GM03348 (cell line): Measurements from ENCODE around the gene TIAM1.

Experiments
- DNase-seq: peaks from one replicate; pipeline ENCODE4 v3.0.0; 2012; ENCODE audit warnings: low spot score

TIAM1 gene, protein sequence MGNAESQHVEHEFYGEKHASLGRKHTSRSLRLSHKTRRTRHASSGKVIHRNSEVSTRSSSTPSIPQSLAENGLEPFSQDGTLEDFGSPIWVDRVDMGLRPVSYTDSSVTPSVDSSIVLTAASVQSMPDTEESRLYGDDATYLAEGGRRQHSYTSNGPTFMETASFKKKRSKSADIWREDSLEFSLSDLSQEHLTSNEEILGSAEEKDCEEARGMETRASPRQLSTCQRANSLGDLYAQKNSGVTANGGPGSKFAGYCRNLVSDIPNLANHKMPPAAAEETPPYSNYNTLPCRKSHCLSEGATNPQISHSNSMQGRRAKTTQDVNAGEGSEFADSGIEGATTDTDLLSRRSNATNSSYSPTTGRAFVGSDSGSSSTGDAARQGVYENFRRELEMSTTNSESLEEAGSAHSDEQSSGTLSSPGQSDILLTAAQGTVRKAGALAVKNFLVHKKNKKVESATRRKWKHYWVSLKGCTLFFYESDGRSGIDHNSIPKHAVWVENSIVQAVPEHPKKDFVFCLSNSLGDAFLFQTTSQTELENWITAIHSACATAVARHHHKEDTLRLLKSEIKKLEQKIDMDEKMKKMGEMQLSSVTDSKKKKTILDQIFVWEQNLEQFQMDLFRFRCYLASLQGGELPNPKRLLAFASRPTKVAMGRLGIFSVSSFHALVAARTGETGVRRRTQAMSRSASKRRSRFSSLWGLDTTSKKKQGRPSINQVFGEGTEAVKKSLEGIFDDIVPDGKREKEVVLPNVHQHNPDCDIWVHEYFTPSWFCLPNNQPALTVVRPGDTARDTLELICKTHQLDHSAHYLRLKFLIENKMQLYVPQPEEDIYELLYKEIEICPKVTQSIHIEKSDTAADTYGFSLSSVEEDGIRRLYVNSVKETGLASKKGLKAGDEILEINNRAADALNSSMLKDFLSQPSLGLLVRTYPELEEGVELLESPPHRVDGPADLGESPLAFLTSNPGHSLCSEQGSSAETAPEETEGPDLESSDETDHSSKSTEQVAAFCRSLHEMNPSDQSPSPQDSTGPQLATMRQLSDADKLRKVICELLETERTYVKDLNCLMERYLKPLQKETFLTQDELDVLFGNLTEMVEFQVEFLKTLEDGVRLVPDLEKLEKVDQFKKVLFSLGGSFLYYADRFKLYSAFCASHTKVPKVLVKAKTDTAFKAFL (N-terminal part only)

DNA sequence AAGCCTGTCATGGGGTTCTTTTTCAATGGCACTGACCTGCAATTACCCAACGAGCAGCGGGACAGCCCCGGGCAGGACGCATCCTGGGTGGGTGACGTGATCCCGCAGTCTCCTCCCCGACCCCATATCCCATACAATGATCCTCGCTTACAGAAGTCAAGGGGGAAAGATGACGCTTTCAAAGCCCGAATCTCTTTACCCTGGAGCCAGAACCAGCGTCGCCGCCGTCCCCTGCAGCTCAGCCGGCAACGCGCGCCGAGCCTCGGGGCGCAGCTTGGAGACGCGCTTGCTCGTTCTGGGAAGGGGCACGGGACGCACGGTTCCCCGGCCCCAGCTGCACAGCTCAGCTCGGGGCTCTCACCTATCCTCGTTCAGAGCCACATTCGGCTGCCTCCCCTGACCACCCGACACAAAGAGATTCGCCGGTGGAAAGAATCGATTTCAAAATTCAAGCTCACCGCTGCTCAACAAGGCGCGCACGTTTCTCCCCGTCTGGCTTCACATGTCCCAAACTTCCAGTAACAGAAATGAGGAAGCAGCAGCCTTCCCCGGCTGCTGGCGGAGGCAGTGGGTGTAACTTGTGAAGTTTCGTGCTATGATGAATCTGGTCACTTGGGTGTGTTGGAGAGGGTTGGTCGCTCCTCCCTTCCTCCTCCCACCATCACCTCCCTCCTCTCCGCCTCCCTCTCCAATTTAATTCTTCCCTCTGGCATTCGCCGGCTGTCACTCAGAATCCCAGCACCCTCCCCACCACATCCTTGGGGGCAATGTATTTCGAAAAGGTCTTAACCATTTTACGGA, at the start of gene TIAM1:
TIAM1 (minus strand) TSS at position 582 of the 801 bp plus-strand sequence. CDS start 77,289 bp downstream, outside the sequence.
- DNase-seq = peak; percentile 81

DNA sequence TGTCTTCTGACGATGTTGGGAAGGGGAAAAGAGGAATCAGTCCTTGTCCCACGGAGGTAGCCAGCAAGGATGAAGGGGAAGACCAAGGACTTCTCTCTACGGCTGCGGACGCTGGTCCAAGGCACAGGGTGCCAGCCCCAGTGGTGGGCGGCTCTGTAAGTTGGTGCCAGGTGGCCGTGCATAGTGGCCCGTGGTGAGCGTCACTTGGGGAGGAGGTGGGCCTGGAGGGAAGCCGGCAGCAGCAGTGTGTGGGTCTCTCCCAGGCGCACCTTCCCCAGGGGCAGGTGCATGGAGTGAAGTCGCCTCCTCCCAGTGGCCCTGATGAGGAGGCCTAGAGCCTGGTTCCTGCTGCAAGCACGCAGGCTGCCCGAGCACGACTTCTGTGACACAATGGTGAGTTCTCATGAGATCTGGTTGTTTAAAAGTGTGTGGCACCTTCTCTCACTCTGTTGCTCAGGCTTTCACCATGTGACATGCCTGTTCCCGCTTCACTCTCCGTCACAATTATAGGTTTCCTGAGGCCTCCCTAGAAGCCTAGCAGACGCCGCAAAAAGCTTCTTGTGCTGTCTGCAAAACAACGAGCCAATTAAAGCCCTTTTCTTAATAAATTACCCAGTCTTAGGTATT, 43.6 kb upstream of the TIAM1 start:
- DNase-seq = no peak

DNA sequence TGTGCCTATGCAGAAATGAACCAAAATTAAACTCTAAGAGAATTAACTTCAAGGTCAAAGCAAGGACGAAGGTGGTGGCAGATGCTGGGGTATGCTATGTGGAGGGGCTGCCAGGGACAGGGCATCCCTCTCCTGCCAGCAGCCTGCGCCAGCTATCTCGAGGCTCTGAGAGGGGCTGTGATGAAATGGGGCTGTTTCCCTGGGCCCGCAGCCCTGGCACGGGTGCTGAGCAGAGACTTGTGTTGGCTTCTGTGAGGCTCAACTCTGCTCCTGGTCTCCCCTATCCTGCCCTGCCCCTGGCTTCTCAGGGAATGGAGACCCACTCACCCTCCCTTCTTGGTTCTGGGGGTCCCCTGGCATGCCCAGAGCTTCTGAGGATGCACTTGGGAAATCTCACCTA, 41.9 kb upstream of the TIAM1 start:
- no peak for DNase-seq

DNA sequence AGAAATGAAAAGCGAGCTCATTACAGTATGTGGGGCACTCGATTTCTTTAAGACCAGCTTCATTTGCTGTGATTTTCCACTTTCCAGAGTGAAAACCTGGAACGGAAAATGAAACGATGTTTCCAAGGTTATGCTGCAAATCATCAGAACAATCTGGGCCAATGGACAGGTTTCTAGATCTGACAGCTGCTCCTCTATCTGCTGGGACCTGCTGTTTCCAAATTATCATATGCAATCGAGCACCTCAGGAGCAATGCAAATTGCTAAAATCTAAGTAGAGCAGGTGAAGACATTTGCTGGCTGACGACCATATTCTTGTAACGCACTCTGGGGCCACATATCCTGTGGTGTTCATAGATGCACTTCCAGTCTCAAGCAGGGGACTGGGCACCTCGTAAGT, 39.7 kb upstream of the TIAM1 start:
- no peak for DNase-seq

DNA sequence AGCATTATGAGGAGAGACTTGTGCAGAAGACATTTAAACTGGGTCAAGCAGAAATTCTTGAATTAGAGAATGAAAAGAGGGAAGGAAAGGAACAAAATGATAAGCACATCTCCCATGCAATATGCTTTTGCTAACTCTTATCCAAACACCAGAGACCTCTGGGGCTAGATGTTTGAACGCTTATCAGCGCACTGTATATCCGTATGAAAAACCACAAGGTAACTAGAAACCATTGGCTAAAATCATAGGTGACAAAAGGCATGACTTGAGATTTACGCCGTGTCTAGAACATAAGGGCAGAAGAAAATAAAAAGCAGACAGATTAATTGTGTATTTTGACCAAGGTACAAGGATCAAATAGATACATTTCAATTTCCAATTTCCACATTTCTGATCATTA, 38.0 kb upstream of the TIAM1 start:
- no peak for DNase-seq

DNA sequence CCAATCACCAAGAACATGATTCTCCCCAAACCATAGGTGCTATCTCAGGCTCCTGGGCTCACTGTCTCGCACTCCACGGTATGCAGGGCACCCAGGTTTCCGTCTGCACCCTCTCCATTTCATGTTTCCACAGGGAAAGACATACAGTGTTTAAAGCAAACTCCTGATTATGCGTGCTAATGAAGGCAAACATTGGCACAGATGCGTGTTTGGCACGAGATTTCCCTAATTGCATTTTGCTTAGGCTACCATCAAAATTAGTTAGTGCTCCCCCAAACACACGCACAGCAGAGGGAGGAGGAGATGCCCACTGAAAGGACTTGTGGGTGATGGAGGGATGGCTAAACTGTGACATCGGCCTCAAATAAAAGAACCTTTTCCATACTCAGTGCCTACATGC, 32.2 kb upstream of the TIAM1 start:
- no peak for DNase-seq

DNA sequence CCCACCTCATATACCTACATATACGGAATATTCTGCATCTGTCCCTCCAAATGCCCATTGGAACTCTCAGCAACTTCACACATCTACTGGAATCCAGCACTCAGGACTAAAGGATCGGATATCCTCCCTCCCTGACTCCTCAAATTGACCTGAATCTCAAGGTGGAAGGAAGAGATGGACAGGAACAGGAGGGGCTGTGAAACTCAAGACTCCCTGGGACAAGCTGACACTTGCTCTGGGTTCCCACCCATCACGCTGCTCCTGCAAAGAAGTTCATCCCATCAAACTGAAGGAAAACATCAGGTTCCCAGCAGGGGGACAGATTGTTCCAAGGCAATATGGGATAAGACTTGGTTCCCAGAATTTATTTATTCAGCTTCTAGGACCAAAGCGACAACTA, 30.3 kb upstream of the TIAM1 start:
- no peak for DNase-seq

DNA sequence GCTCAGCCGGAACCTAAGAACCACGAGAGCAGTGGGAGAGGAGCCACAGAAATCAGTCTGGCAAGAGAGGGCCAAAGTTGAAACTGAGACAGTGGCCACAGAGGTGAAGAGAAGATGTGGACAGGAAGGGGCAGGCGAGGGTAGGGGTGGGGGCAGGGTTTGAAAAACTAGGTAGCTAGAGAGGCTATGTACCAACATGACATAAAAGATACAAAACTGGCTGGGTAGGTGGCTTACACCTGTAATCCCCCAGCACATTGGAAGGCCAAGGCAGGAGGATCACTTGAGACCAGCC, 28.4 kb upstream of the TIAM1 start:
- DNase-seq = no peak

DNA sequence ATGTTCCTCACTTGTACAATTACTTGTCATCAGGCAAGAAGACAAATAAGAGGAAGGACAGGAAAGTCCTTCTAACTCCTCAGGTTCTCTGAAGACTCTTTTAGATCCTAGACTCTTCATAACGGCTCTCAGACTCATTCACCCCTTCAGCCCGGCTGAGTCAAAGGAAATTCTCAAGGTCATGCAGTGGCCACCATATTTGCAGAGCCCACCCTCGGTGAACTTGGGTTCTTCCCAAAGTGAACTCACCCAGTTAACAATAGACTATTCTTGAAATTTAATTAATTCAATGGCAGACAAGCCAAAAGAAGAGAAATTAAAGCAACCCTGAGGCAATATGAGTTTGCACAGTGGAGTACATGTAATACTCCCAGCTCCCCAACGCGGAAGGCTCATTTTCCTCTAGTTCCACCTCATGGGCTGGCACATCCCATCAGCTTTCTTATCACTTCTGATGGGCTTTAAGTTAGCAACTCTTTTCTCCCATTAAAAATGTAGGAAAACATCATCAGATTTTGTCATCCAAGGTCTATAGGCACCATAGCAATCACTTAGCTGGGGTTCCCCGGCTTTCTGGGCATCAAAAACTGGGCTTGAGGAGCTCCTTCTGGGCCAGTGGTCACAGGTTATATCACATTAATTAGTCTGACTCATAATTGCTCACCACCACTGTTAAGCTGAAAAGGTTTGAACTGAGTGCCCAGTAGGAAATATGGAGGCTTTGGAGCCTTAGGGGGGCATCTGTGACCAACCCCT, 27.8 kb upstream of the TIAM1 start:
- no peak for DNase-seq

DNA sequence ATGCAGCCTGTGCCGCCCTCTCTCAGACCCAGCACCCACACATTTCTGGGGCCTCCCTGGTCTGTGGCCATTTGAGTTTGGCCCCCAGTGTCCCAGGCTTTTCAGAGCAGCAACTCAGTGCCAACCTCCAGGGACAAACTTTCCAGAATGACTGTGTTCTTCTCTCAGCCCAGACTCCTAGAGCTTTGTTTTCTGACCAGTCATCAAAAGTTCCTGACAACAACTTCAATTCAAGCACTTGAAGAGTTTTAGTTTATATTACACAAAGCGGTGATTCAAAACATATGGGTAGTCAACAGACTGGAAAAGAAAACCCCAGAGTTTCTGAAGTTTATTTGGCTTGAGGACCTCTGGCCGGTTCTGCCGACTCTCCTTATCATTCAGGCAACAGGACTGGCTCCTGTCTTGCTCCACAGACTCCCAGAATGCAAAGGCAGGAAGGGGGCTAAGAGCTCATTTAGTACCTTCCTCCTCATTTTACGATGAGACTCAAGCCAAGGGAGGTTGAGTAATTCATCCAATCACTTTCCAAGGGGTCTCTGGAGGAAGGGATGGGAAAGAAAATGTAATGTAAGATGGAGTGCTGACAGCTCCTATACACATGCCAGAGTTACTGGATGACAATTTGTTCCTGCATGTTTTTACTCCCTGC, 27.0 kb upstream of the TIAM1 start:
- no peak for DNase-seq

DNA sequence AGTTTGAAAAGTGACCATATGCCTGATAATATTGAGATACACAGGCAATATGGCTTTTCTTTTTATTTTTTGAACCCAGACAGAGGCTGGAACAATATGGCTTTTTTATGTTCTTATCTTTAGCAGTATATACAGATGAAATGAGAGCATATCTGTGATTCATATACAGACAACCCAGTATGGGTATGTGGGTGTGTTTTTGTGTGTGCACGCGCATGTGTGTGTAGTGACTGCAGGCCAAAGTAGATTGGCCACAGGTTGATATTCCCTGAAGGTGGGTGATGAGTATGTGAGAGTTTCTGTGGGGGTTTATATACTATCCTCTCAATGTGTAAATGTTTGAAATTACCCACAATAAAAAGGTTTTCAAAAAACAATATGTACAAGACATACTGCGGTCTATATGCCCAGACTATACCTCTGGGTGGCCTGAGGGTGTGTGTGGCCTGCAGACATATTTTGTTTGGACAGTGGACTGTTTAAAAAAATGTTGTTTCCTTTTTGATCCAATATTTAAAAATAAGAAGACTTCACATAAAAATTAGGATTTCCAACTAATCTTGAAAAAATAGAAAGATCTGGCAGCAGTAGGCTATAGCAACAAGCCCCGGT, 26.3 kb upstream of the TIAM1 start:
- no peak for DNase-seq

DNA sequence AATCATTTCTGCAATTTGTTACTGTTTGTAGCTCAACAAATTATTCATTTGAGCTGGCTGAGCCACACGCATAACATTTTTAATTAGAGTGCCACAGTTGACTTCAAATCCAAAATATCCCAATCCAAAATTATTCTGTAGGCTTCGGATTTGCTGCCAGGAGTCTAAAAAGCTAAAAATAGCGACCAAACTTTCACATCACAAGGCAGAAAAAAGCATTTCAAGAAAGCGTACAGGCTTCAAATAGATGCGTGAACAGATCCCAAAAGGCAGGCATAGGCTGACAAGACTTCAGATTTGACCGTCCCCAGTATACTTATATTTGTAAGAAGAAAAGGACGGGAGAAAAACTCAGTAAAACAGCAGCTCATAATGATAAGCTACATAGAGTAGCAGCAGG, 24.3 kb upstream of the TIAM1 start:
- DNase-seq = no peak

DNA sequence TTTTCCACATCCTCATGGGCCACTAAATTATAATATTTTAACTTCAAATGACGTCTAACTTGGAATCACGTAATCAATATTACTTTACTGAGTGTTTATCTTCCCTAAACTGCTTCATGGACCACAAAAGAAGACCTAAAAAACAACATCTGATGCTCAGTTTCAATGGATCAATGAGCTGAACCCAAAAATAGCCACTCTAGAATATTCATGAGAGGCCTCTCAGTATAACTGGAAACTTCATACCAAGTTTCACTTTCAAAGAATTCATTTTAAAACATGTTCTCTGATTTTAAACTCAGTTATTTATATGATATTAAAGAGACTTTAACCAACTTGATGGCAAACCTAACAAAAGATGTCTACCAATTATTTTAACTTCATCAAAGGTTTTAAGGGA, 23.7 kb upstream of the TIAM1 start:
- no peak for DNase-seq

DNA sequence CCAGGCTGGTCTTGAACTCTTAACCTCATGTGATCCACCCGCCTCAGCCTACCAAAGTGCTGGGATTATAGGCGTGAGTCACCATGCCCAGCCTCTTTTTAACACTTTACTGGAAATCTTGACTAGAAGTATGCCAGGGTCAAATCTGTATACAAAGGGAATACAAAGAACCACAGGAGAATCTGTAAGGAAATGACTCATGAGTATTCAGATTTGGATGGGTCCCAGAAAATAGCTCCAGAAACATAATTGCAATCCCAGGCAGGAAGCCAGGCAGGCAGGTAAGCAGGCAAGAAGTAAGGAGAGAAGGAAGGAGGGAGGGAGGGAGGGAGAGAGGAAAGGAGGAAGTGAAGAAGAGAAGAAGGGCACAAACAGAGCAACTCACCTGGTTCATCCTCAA, 22.8 kb upstream of the TIAM1 start:
- no peak for DNase-seq

DNA sequence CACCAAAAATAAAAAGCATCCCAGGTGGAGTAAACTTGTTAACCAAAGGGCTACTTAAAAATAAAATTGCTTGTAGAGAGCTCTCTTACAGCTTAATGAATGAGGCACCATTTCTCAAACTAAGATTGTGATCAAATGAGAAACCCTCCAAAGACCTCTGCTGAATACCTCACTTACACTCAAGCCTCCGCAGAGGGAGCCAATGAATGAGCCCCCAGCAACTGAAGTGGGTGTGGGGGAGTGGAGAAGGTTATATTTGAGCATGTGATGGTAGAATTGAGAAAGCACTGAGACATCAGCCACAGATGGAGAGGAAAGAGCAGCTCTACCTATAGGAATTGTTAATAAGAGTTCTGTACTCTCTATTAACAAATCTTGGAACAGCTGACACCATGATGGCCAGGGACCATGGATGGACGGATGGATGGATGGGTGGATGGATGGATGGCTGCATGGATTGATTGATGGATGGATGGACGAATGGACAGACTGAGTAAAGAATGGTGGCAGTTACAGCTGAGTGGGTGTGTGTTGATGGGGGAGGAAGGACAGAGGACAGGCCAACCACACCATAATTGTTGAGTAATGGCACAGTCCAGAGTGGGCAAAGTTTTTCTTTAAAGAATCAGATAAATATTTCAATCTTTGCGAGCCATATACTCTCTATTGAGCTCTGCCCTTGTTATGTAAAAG, 20.3 kb upstream of the TIAM1 start:
- no peak for DNase-seq

DNA sequence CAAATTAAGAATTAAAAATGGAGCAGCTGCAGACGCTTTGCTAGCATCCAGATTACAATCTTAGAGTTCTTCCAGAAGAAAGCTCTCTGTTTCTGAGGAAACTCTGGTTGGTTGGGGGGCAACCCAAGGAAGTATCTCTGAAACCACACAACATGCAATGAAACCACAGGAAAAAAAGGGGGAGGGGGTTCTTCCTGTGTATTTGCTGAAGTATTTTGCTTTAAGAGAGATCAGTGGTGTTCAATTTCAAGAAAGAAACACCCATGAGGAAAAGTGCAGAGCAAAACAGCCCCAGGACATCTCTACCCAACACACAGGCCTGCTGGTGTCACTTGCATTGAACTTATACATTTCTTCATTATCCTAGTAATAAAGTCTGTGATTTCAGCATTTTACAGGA, 19.7 kb upstream of the TIAM1 start:
- no peak for DNase-seq

DNA sequence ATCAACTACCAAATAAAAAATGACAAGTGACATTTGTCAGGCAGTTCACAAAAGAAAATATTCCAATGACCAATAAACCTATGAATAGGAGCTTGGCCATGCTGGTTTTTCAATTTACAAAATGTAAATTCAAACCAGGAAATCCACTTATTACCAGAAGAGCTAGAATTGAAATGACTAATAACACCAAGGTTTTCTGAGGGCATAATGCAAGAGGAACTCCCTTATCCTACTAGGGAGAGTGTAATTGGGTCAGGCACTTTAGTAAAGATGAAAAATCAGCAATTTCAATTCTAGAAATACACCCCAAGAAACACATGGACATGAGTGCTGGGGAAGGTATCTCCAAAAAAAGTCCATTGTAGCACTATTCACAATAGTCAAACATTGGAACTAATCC, 16.7 kb upstream of the TIAM1 start:
- no peak for DNase-seq

DNA sequence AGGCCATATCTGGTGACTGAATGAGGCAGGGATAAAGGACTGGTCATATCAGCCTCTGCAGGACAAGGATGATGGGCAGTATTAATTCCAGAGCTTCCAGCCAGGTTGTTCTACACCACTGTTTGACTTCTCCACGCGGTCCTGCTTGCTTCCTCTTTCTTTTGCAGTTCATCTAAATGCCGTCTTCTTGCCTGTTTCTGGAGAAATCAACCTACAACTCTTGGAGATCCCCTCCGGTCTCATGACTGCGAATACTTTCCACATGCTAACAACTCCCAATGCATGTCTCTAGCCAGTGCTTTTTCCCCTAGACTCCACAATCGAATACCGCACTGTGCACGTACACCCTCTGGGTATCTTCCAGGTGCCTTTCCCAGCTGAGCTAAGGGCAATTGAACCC, 14.1 kb upstream of the TIAM1 start:
- no peak for DNase-seq

DNA sequence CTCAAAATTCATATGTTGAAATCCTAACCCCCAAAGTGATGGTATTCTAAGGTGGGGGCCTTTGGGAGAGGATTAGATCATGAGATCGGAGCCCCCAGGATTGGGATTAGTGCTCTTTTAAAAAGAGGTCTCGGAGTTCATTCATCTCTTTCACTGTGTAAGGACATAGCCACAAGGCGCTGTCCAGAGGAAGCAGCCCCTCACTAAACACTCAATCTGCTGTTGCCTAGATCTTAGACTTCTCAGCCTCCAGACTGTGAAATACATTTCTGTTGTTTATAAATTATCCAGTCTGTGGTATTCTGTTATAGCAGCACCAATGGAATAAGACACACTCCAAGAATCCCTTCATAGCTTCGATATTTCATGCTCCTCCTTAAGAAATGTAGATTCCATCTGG, 12.4 kb upstream of the TIAM1 start:
- DNase-seq = no peak
